ENCODE data around the gene APRT.

DNA sequence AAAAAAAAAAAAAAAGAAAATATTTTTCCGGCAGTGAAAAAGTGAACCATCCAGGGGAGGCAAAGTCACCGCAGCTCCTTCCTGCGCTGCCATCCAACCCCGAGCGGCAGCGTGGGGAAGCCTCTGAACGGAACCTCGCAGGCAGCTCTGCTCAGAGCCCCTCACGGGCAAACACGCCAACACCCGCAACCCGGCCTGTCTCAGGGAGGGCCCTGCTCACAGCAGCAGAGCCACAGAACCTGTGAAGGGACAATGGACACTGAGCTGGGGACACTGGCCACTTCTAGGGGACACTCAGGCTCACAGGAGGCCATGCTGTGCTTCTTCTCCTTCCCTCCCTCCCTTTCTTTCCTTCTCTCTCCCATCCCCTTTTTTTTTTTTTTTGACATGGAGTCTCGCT is 21.4 kb upstream of the APRT start:
- no peak for TF ChIP-seq SUZ12 (IDR thresholded peaks at IDR 0.05; ENCODE audit: unreplicated experiment)
- TF ChIP-seq RFX5 (IDR thresholded peaks at IDR 0.05; ENCODE audit: low read depth, low read length) = no peak
- TF ChIP-seq, protein P1, sequence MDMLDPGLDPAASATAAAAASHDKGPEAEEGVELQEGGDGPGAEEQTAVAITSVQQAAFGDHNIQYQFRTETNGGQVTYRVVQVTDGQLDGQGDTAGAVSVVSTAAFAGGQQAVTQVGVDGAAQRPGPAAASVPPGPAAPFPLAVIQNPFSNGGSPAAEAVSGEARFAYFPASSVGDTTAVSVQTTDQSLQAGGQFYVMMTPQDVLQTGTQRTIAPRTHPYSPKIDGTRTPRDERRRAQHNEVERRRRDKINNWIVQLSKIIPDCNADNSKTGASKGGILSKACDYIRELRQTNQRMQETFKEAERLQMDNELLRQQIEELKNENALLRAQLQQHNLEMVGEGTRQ (IDR thresholded peaks at IDR 0.05; ENCODE audit: borderline replicate concordance, low read depth, low read length) = no peak
- no peak for TF ChIP-seq NRF1 (conservative IDR thresholded peaks at IDR 0.05; ENCODE audit: low read depth, low read length)
- no peak for TF ChIP-seq SP1 (IDR thresholded peaks at IDR 0.05; ENCODE audit: low read depth, low read length)
- TF ChIP-seq HDAC2 (IDR thresholded peaks at IDR 0.05) = no peak

Measured in GM12878 (cell line).